ENCODE measurements around the gene PTPN9.
A peak's percentile ranks its signal among the peaks of the same experiment; 100 is the strongest.
"Not testable (repeated sequence)": the region's sequence is repeated elsewhere in the genome, so short reads cannot be mapped to it uniquely, and the experiment has no call there.

The PTPN9 gene

DNA sequence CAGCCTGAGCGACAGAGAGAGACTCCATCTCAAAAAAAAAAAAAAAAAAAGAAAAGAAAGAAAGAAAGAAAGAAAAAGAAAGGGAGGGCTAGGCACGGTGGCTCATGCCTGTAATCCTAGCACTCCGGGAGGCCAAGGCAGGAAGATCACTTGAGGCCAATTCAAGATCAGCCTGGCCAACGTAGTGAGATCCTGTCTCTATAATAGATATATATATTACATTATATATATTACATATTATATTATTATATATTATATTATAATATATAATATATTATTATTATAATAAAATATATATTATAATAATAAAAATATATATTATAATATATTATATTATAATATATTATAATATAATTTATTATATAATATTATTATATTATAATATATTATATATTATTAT, 48.9 kb downstream of the PTPN9 start:
- no peak for DNase-seq (ENCODE audit: low read depth)

DNA sequence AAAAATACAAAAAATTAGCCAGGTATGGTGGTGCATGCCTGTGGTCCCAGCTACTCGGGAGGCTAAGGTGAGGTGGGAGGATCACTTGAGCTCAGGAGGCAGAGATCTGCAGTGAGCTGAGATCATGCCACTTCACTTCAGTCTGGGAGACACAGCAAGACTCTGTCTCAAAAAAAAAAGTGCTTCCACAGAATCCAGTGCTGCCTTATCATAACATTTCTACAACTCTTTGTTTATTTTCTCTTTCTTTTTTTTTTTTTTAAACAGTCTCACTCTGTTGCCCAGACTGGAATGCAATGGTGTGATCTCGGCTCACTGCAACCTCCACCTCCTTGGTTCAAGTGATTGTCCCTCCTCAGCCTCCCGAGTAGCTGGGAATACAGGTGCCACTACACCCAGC, 53.4 kb downstream of the PTPN9 start:
- DNase-seq (ENCODE audit: low read depth): not testable (repeated sequence)

GRCh38 chr15:75523011-75523410, 56.1 kb downstream of the PTPN9 start:
- DNase-seq (ENCODE audit: low read depth): no peak

DNA sequence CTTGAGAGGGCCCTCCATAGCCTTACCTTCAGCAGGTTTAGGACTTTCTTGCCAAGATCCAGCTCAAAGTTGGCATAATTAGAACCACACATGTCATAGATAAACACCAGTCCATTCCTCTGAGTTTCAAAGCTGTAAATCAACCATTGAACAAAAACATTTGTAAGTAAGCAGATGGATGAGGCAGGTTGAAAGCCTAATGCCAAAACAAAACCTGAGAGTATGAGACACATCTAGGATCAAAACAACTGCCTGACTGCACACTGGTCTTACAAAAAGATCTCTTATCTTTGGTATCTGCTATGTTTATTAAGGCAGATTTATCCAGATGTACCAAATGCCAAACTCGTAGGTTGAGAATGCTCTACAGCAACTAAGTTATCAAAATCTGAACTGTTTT, 61.9 kb downstream of the PTPN9 start:
- no peak for DNase-seq (ENCODE audit: low read depth)

GRCh38 chr15:75508840-75509532, 70.1 kb downstream of the PTPN9 start:
- DNase-seq (ENCODE audit: low read depth): no peak

- DNase-seq (ENCODE audit: low read depth): no peak
These were observed 76.8 kb downstream of the PTPN9 start for GRCh38 chr15:75502360-75502759.

GRCh38 chr15:75493732-75494131, 85.4 kb downstream of the PTPN9 start:
- DNase-seq (ENCODE audit: low read depth): no peak

GRCh38 chr15:75483961-75484360, 95.2 kb downstream of the PTPN9 start:
- DNase-seq (ENCODE audit: low read depth): no peak

- DNase-seq (ENCODE audit: low read depth): not testable (repeated sequence)
These were observed 95.6 kb downstream of the PTPN9 start for GRCh38 chr15:75483556-75483955.

GRCh38 chr15:75483106-75483505, 96.0 kb downstream of the PTPN9 start:
- no peak for DNase-seq (ENCODE audit: low read depth)

DNA sequence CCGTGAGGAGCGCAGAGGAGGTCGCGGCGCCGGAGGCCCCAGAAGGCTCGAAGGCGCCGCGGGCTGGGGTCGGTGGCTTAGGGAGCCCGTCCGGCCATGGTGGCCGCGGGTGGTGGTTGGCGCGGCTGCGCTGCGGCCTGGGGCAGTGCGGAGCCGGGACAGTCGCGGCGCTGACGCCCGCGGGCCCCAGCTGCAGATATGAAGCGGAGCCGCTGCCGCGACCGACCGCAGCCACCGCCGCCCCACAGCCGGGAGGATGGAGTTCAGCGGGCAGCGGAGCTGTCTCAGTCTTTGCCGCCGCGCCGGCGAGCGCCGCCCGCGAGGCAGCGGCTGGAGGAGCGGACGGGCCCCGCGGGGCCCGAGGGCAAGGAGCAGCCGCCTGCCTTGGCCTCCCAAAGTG, 98.7 kb downstream of the PTPN9 start:
- DNase-seq (ENCODE audit: low read depth): not testable (repeated sequence)

GRCh38 chr15:75479670-75480069, 99.4 kb downstream of the PTPN9 start:
- DNase-seq (ENCODE audit: low read depth): no peak

DNA sequence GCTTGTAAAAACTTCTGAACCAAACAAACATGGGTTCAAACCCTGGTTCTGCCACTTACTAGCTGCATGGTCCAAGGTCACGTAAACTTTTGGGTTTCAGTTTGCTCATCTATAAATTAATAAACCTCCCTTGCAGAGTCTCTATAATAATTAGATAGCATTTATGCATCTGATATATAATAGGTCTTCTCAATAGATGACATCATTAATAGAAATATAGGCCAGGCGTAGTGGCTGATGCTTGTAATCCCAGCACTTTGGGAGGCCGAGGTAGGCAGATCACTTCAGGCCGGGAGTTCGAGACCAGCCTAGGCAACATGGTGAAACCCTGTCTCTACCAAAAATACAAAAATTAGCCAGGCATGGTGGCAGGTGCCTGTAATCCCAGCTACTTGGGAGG, 102.0 kb downstream of the PTPN9 start:
- not testable (repeated sequence) for DNase-seq (ENCODE audit: low read depth)

- DNase-seq (ENCODE audit: low read depth): no peak
These were observed 110.1 kb downstream of the PTPN9 start for GRCh38 chr15:75468913-75469598.

- DNase-seq (ENCODE audit: low read depth): no peak
These were observed 118.5 kb downstream of the PTPN9 start for GRCh38 chr15:75460646-75461045.

- no peak for DNase-seq (ENCODE audit: low read depth)
These were observed 119.5 kb downstream of the PTPN9 start for GRCh38 chr15:75459581-75459980.

DNA sequence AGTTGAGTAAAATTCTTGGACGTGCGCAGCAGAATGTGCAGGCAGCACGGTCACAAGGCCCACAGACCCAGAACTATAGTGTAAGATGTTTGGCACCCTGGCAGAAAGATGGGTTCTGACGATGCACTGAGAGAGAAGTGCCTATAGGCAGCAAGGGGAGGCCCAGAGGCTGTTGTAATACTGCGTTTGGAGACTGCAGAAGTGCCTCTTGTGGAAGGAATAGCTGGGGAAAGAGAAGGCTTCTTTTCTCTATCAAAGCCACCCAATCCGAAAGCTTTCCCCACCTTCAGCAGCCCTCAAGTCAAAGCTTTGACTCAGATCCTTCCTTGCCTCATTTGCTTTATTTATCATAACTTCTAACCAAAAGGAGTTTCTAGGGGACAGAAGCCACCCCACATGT, 122.4 kb downstream of the PTPN9 start:
- DNase-seq (ENCODE audit: low read depth): no peak

DNA sequence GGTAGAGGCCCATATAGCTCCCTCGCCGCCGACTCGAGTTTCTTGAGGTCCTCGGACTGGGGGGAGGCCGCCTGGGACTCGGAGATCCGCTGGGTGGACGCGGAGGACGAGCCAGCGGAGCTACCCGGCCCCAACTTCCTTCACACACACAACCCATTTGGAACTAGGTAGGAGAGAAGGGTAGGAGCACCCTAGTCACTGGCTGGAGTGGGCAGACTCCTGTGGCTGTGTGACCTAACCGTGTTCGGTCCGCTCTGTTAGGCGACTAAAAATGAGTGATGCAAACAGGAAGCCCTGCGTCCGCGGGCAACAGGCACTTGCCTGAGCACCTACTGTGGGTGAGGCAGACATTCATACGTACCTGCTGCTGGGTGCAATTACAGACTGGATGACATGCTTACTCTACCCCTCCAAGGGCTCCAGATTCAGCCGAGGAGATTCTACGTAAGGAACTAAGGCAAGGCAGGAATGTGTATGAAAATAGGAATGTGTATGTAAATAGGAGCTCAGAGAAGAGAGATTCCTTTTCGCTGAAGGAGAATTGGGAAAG, 123.1 kb downstream of the PTPN9 start:
- DNase-seq (ENCODE audit: low read depth): peak; percentile 36

- DNase-seq (ENCODE audit: low read depth): peak; percentile 78
These were observed 123.6 kb downstream of the PTPN9 start for GRCh38 chr15:75455424-75455981.

DNA sequence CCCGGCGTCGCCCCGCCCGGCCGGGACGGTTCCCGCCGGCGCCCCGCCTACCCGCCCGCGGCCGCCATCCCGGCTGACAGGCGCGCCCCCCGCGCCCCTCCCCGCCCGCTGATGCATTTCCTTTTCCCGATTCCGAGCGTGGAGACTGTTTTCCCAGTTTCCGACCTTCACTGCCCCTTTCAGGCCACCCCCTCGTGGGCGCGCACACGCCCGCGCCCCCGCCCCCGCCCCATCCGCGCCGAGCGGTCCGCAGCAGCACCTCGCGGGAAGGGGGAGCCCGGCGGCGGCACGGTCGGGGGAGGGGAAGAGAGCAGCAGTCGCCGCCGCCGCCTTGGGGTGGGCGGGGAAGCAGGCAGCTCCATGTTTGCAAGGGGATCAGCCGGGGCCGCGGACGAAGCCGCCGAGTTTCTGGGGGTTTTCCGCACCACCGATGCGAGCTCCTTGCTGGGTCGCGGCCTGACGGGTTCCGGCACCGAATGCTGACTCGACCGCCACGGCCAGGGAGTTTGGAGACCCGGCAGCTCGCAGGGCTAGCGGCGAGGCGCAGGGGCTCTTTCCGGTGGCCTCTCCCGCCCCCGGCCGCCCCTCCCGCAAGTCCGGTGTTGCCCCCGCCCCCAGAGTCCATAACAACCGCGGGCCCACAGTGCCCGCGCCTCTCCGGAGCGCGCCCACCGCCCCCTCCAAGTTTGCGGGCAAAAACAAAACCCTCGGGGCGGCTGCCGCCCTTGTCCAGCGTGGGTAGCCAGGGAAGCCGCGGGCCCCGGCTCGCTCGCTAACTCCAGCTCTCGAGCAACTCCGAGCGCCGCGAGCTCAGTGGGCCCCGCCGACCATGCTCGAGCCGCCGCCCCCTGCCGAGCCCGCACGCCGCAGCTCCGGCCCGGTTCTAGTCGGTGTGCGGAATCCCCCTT, 124.4 kb downstream of the PTPN9 start:
- DNase-seq (ENCODE audit: low read depth): peak; percentile 73

GRCh38 chr15:75453703-75454470, 125.2 kb downstream of the PTPN9 start:
- DNase-seq (ENCODE audit: low read depth): peak; percentile 95

Measured in activated T-helper 1 cell treated with Interleukin-2 at 50 U/mL for 16 hours (primary cell).